Activated T-cell treated with anti-CD3 and anti-CD28 coated beads, Interleukin-2, amount 50 U/mL, for 72 hours (primary cell): ENCODE data around the gene CSNK2A3. TPM values are rescaled to one million over a fixed set of nuclear protein-coding genes. Genes with fewer than 3 reads are reported as not detected.
"Not testable (repeated sequence)": the region's sequence is repeated elsewhere in the genome, so short reads cannot be mapped to it uniquely, and the experiment has no call there.

Experiments
- ATAC-seq, 2 donors: fragments of 150-1000 bp; cut with Tn5 transposase; replicated peaks in 1 of 2; 2 replicates each; pipeline ENCODE4 v1.10.0; 2021; ENCODE audit warnings: moderate library complexity in 2 of 2, mild to moderate bottlenecking in 1 of 2
- DNase-seq, 2 donors: peaks; one replicate each; pipeline ENCODE4 v3.0.0; 2021 to 2022; ENCODE audit warnings: mixed read lengths in 1 of 2
- H3K27ac Mint-ChIP-seq: one replicate; pipeline ENCODE4 v1.8.0; 2022; ENCODE audit warnings: mild to moderate bottlenecking, moderate library complexity, mixed read lengths
- H3K27me3 Mint-ChIP-seq: one replicate; pipeline ENCODE4 v1.8.0; 2022; ENCODE audit warnings: low read depth, mixed read lengths
- H3K36me3 Mint-ChIP-seq, 2 donors: one replicate each; pipeline ENCODE4 v1.8.0; 2022; ENCODE audit warnings: mixed read lengths in 2 of 2, mild to moderate bottlenecking in 1 of 2; ENCODE audit not compliant: insufficient read depth in 2 of 2
- H3K4me1 Mint-ChIP-seq: one replicate; pipeline ENCODE4 v1.8.0; 2022; ENCODE audit warnings: low read depth, mixed read lengths
- H3K4me3 Mint-ChIP-seq, 2 donors: one replicate each; pipeline ENCODE4 v1.8.0; 2022; ENCODE audit warnings: mild to moderate bottlenecking in 2 of 2, mixed read lengths in 2 of 2, moderate library complexity in 2 of 2
- H3K9me3 Mint-ChIP-seq, 2 donors: one replicate each; pipeline ENCODE4 v1.8.0; 2022; ENCODE audit warnings: mixed read lengths in 2 of 2
- total RNA-seq, 2 donors: library from RNA; stranded (reverse); gene quantifications; one replicate each; pipeline ENCODE4 v1.2.3, GENCODE V29; 2022

Gene CSNK2A3
- total RNA-seq, 2 donors from 2014 or later: 0.29 to 1.3 TPM

DNA sequence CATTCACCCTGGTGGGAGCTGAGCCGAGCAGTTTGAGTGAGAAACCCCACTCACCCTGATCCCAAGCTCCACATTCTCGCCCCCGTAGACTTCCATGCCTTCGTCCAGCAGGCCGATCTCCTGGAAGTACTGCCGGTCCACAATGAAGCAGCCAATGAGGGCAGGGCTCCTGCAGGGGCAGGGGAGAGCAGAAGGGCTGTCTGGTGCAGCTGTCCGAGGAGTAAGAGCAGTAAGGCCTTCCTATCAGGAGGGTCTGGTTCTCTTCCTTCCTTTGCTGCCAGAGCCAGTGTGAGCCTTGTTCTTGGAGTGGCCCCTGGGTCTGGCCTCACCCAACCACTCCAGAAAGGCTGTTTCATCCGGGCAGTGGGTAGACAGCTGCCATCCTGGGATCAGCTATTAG lies 19.4 kb upstream of the CSNK2A3 start:
- no peak overlapping the region for H3K4me3 Mint-ChIP-seq
- ATAC-seq (no peak), DNase-seq (no peak)
- peaks cover 0 to 3% of the 10 kb centered on the region in 2 donors for H3K36me3 Mint-ChIP-seq
- peaks cover 0 to 2% of the 10 kb centered on the region in 2 donors for H3K9me3 Mint-ChIP-seq
- H3K27ac Mint-ChIP-seq: no peak overlapping the region
- H3K4me1 Mint-ChIP-seq: no peaks in the 10 kb centered on the region
- H3K27me3 Mint-ChIP-seq: peaks cover 7% of the 10 kb centered on the region

DNA sequence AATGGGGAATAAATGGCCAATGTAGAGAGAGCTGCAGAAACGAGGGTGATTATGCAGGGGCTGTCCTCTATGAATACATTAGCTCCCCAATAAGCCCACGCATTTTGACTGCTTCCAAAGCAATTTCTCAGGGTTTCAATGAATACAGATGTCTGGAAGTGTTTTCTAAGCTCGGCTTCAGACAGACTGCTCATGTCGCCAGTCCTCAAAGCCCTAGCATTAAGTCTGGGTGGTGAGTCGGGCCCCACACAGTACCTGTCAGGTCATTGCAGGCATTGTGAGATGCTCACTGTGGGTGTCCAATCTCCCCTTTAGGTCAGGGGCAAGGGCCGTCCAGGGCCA lies 17.9 kb upstream of the CSNK2A3 start:
- Mint-ChIP-seq H3K4me3 (no peak overlapping the region), H3K4me1 (no peaks in the 10 kb centered on the region), H3K9me3 (peaks cover 0 to 5% of the 10 kb centered on the region in 2 donors), H3K27me3 (peaks cover 7% of the 10 kb centered on the region), H3K36me3 (peaks cover 0 to 3% of the 10 kb centered on the region in 2 donors), H3K27ac (no peak overlapping the region)
- DNase-seq (no peak), ATAC-seq (no peak)

DNA sequence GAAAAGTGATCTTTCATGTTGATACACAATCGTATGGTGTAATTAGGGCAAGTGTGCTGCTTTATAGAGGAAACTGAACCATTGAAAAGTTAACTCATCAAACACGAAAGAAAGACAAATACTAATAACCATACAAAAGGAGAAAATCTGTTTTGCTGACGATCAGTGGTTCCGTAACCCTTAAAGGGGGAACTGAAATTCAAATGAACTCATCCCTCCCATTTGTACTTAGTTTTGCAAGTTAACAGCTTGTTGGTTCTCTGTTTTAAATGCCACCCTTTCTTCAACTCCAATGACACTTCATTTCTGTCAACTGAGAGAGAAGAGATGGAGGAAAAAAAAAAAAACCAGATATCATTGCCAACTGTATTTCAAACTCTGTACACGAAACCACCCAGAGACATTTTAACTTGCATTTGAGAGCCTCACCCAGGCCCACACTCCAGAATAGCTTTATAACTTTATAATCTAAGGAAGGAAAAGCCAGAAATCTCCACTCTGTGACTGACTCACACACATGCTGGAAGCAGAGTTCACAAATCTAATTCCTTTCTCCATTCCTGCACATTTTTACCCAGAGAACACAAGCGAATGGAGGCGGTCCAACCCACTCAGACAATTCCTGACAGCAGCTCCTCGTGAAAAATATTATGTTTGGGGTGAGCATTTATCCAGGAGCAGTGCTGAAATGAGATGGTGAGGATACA lies 17.4 kb upstream of the CSNK2A3 start:
- Mint-ChIP-seq H3K36me3 (peaks cover 0 to 3% of the 10 kb centered on the region in 2 donors), H3K4me3 (no peak overlapping the region), H3K27ac (no peak overlapping the region), H3K4me1 (no peaks in the 10 kb centered on the region), H3K27me3 (peaks cover 7% of the 10 kb centered on the region), H3K9me3 (peaks cover 0 to 5% of the 10 kb centered on the region in 2 donors)
- ATAC-seq: no peak
- DNase-seq: no peak

DNA sequence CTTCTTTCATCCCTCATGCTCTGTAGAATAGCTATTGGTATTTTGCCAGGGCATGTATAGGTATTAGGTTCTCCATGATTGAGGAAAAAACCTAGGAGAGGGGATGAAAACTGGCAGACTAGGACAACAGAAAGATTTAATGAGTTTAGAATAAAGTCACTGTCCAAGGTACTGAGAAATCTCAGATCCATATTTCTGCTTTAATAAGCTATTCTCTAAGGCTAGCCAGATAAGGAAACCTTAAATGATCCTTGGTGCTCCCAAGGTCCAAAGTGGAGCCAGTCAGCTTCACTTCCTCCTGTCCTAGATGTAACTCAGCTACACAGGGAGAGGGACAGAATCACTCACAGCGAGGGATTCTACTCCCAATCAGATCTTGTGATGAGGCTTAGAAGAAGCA lies 13.7 kb upstream of the CSNK2A3 start:
- peaks cover 0 to 3% of the 10 kb centered on the region in 2 donors for H3K36me3 Mint-ChIP-seq
- no peaks in the 10 kb centered on the region for H3K27me3 Mint-ChIP-seq
- H3K9me3 Mint-ChIP-seq: peaks cover 0 to 8% of the 10 kb centered on the region in 2 donors
- no peak for ATAC-seq
- DNase-seq: no peak
- H3K4me3 Mint-ChIP-seq: no peak overlapping the region
- no peak overlapping the region for H3K27ac Mint-ChIP-seq
- H3K4me1 Mint-ChIP-seq: no peaks in the 10 kb centered on the region

DNA sequence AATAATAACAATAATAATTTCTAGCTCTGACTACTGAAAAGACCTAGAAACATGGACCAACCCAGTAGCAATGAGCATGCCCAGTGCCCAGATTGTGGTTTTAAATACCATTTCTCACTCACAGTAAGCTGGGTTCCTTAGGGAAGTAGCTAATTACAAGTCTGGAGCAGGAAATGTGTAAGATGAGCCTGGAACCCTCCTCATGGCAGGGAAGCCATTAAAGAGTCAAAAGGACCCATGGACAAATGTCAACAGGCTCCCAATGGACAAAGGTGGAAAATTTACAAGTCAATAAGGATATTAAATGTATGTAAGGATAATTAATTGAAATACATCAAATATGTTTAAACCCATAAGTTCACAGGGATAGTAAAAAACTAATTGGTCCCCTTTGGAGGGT lies 10.6 kb upstream of the CSNK2A3 start:
- Mint-ChIP-seq H3K27ac (no peak overlapping the region), H3K9me3 (peaks cover 0 to 6% of the 10 kb centered on the region in 2 donors), H3K4me3 (no peak overlapping the region), H3K27me3 (peaks cover 6% of the 10 kb centered on the region), H3K36me3 (no peaks in the 10 kb centered on the region), H3K4me1 (no peaks in the 10 kb centered on the region)
- no peak for DNase-seq
- no peak for ATAC-seq

DNA sequence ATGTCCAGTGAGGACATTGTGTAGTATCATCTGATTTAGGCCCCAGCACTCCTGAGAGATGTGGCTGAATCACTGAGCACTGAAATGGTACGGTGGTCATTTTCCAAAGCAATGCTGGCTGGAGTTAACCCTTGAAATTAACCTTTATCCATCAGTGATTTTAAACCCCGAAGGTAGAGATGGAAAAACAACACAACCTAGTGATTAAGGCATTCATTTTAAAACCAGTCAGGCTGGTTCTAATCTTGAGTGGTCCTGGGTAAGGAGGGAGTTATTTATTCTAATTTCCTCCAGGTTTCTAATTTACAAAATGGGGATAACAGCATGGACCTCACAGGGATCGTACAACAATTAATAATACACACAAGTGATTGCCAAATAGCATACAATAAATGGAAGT lies 6.6 kb upstream of the CSNK2A3 start:
- DNase-seq (no peak), ATAC-seq (no peak)
- H3K27me3 Mint-ChIP-seq: peaks cover 6% of the 10 kb centered on the region
- no peak overlapping the region for H3K27ac Mint-ChIP-seq
- no peaks in the 10 kb centered on the region for H3K9me3 Mint-ChIP-seq
- no peak overlapping the region for H3K4me3 Mint-ChIP-seq
- no peaks in the 10 kb centered on the region for H3K4me1 Mint-ChIP-seq
- H3K36me3 Mint-ChIP-seq: no peaks in the 10 kb centered on the region

DNA sequence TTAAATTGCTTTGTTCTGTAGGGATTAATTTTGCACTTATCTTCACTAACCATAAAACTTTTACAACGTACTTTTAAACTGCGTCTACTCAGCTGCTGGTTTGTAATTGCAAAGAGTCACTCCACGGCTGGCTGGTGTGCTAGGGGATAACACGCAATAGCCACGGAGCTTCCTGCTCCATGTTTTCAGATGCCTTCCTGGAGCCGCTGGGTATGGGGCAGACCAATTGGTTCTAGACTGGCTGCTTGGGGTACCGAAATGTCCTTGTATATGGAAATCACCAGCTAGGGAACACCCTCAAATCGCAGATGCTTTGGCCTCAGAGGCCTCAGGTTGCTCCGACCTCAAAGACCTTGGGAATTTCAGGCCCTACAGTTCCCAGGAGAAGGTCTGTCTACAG lies 3.8 kb upstream of the CSNK2A3 start:
- ATAC-seq: no peak
- Mint-ChIP-seq H3K4me1 (no peaks in the 10 kb centered on the region), H3K27ac (peak overlapping the region; percentile 18), H3K27me3 (peaks cover 6% of the 10 kb centered on the region), H3K9me3 (no peaks in the 10 kb centered on the region), H3K4me3 (no peak overlapping the region), H3K36me3 (no peaks in the 10 kb centered on the region)
- no peak for DNase-seq

DNA sequence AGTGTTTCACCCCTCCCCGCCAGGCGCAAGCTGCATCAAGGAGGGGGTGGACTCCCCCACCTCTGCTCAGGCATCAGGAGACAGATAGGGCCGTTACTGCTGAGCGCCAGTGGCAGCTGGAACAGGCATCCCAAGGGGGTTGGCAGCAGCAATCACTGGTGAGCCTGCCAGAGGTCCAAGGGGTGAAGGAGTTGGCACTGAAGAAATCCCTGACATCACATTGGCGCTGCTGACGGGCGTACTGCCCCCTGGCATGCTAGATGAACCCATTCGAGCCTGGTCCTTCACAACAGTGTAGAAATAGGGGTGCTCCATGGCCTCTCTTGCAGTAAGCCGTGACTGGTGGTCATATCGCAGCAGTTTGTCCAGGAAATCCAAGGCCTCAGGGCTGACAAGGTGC lies 1.2 kb downstream of the CSNK2A3 start:
- DNase-seq, H3K9me3 Mint-ChIP-seq, H3K27me3 Mint-ChIP-seq, H3K27ac Mint-ChIP-seq, H3K4me1 Mint-ChIP-seq, H3K36me3 Mint-ChIP-seq, H3K4me3 Mint-ChIP-seq, ATAC-seq: not testable (repeated sequence)

DNA sequence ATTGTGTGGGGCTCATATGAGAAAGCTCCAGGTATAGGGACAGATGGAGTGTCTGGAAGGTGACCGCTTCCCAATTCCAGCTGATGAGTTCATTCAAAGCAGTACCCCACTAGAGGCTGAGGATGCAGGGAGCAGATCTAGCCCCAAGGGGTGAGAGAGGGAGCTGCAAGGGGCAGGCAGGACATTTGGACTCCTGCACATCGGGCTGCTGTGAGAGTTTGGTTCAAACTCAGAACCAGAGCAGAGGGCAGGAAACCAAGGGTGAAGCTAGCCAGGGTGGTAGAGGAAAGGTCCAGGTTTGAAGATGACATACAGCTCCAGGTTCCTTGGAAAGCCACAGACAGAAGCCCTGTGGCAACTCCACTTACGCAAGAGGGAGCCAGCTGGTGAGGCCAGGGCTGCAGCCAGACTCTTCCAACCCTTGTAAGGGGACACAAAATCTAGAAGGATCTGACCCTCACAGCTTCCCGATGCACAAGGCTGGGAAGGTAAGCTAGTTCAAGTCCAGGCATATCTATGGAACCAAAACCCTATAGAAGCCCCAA lies 1.9 kb downstream of the CSNK2A3 start:
- ATAC-seq (no peak), DNase-seq (no peak)
- Mint-ChIP-seq H3K27ac (no peak overlapping the region), H3K4me1 (no peaks in the 10 kb centered on the region), H3K36me3 (no peaks in the 10 kb centered on the region), H3K9me3 (no peaks in the 10 kb centered on the region), H3K27me3 (no peaks in the 10 kb centered on the region), H3K4me3 (no peak overlapping the region)

DNA sequence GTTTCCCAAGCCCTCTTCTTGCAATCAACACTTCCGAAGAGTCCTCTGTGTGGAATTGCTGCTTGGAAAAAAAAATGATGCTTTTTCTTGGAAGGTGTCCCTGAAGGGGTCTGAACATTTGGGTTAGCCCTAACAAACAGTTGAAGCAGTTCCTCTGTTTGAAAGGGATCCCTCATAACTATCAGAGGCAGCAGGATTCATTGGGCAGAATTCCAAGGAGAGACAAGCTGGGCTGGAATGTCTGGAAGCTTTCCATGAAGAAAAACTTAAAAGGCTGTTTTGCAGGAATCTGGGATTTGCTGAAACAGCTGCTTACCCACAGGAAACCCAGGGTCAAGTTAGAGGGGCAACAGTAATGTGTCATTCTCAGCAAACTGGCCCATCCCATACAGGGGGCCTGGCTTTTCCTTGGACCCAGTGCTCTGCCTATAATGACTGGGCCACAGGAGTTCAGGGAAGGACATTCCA lies 3.1 kb downstream of the CSNK2A3 start:
- no peak overlapping the region for H3K4me3 Mint-ChIP-seq
- no peaks in the 10 kb centered on the region for H3K4me1 Mint-ChIP-seq
- no peaks in the 10 kb centered on the region for H3K9me3 Mint-ChIP-seq
- ATAC-seq (no peak), DNase-seq (no peak)
- H3K27me3 Mint-ChIP-seq: no peaks in the 10 kb centered on the region
- no peak overlapping the region for H3K27ac Mint-ChIP-seq
- no peaks in the 10 kb centered on the region for H3K36me3 Mint-ChIP-seq

DNA sequence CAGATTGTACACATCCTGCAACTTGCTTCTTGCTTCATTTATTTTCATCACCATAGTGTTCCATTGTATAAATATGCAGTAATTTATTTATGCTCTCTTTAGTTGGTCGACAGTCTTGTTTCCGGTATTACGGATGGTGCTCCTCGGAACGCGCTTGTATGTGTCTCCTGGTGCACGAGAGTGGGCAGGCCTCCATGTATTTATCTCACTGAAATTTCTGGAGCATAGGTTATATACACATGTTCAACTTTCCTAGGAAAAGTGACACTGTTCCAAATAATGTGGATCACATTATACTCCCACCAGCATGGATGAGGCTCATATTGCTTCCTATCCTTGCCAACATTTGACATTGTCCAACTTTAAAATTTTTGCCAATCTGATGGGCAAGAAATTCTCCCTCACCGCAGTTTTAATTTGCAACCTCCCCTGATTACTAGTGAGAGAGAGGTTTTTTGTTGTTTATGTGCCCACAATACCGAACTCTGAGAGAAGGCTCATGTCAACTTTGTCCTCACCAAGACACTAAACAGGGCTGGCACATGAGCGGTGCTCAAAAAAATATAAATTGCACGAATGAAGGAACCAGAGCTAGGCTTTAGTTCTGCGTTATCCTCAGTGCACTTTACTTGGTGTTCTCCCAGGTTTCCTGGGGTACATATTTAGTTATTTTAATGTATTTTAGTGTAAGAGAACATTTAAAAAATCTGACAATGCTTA lies 3.8 kb downstream of the CSNK2A3 start:
- Mint-ChIP-seq H3K9me3 (no peaks in the 10 kb centered on the region), H3K4me1 (peaks cover 1% of the 10 kb centered on the region)
- DNase-seq: no peak

DNA sequence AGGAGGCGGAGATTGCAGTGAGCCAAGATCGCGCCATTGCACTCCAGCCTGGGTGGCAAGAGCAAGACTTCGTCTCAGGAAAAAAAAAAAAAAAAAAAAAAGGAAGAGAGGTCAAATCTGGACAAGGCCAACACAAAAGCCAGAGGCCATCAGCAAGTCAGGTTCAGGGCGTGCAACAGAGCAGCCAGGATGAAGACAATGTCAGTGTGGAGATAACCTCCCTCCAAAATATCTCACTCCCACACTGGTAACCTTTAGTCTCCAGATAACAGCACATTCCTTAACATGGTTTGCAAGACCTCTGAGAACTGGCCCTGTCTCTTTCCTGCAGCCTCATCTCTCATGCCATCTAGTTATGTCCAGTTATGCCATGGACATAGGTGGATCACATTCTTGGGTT lies 4.7 kb downstream of the CSNK2A3 start:
- DNase-seq (no peak), ATAC-seq (no peak)
- Mint-ChIP-seq H3K4me1 (peaks cover 6% of the 10 kb centered on the region), H3K27me3 (no peaks in the 10 kb centered on the region), H3K27ac (no peak overlapping the region), H3K9me3 (no peaks in the 10 kb centered on the region), H3K4me3 (no peak overlapping the region), H3K36me3 (no peaks in the 10 kb centered on the region)

More for the DNA sequence above, 3.8 kb downstream of the CSNK2A3 start:
- no peak overlapping the region for H3K4me3 Mint-ChIP-seq
- no peaks in the 10 kb centered on the region for H3K27me3 Mint-ChIP-seq
- H3K27ac Mint-ChIP-seq: no peak overlapping the region
- no peaks in the 10 kb centered on the region for H3K36me3 Mint-ChIP-seq
- ATAC-seq: no peak

DNA sequence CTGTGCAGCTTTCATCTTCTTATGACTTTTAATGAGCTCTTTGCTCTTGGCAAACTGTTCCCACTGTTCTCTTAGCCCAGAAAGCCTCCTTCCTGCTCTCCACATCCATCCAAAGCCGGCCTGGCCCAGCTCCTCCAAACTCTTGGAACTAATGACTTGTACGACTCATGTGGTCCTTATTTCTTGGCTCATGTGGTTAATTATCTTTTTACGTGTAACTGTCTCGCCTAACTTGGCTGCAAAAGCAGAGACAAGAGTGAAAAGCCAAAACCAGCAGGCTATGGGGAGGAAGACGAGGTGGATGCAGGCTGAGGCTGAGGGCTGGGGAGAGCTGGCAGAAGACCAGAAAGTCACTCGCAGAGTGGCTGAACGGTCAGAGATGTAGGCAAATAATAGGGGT lies 5.5 kb downstream of the CSNK2A3 start:
- peaks cover 6% of the 10 kb centered on the region for H3K4me1 Mint-ChIP-seq
- DNase-seq (no peak), ATAC-seq (no peak)
- H3K4me3 Mint-ChIP-seq: no peak overlapping the region
- no peak overlapping the region for H3K27ac Mint-ChIP-seq
- no peaks in the 10 kb centered on the region for H3K9me3 Mint-ChIP-seq
- no peaks in the 10 kb centered on the region for H3K27me3 Mint-ChIP-seq
- H3K36me3 Mint-ChIP-seq: no peaks in the 10 kb centered on the region
